GM23338 (cell line): Measurements from ENCODE around the gene IQCC. TPM values are rescaled to one million over a fixed set of nuclear protein-coding genes. Genes with fewer than 3 reads are reported as not detected.

ENCODE experiments used
- ATAC-seq: fragments of 200-7000 bp; cut with Tn5 transposase; 3 replicates; pipeline ENCODE4 v1.9.1; 2020
- DNase-seq: peaks from one replicate; pipeline ENCODE4 v3.0.0-alpha.2; 2015; ENCODE audit warnings: low spot score
- H2AFZ ChIP-seq: fragments of 200-600 bp; sonication (generic); 2 replicates; pipeline ENCODE4 v1.8.0; 2016; ENCODE audit warnings: antibody characterized with exemption, mild to moderate bottlenecking, moderate library complexity
- H3F3A ChIP-seq: fragments of 200-600 bp; sonication (generic); replicated peaks from 2 replicates; pipeline ENCODE4 v1.8.0; 2017; ENCODE audit warnings: antibody characterized with exemption, mixed run types, low read depth
- H3K27ac ChIP-seq: fragments of 200-600 bp; sonication (generic); 2 replicates; pipeline ENCODE4 v1.6.1; 2016; ENCODE audit warnings: low read depth
- H3K27me3 ChIP-seq: fragments of 200-600 bp; sonication (generic); 2 replicates; pipeline ENCODE4 v1.8.0; 2016; ENCODE audit warnings: mild to moderate bottlenecking, mixed run types, moderate library complexity; ENCODE audit not compliant: insufficient read depth
- H3K36me3 ChIP-seq: fragments of 200-600 bp; sonication (generic); 2 replicates; pipeline ENCODE4 v1.8.0; 2016; ENCODE audit warnings: mild to moderate bottlenecking; ENCODE audit not compliant: insufficient read depth
- H3K4me1 ChIP-seq: fragments of 200-600 bp; sonication (generic); 2 replicates; pipeline ENCODE4 v1.8.0; 2016; ENCODE audit warnings: mild to moderate bottlenecking, moderate library complexity; ENCODE audit not compliant: insufficient read depth
- H3K4me2 ChIP-seq: fragments of 200-600 bp; sonication (generic); 2 replicates; pipeline ENCODE4 v1.7.1; 2017; ENCODE audit warnings: mixed run types
- H3K4me3 ChIP-seq: fragments of 200-600 bp; sonication (generic); 2 replicates; pipeline ENCODE4 v1.6.1; 2016; ENCODE audit warnings: mixed run types
- H3K79me2 ChIP-seq: fragments of 200-600 bp; sonication (generic); replicated peaks from 2 replicates; pipeline ENCODE4 v1.8.0; 2017; ENCODE audit warnings: mild to moderate bottlenecking; ENCODE audit not compliant: insufficient read depth
- H3K9me2 ChIP-seq: fragments of 200-600 bp; sonication (generic); 2 replicates; pipeline ENCODE4 v1.8.0; 2017; ENCODE audit not compliant: insufficient read depth
- H4K20me1 ChIP-seq: fragments of 200-600 bp; sonication (generic); replicated peaks from 2 replicates; pipeline ENCODE4 v1.8.0; 2017; ENCODE audit warnings: mild to moderate bottlenecking; ENCODE audit not compliant: insufficient read depth
- H3K27ac Mint-ChIP-seq: 2 replicates; pipeline ENCODE4 v1.8.0; 2020; ENCODE audit warnings: inconsistent platforms, mild to moderate bottlenecking, moderate library complexity, mixed read lengths
- H3K27me3 Mint-ChIP-seq: 3 replicates; pipeline ENCODE4 v1.8.0; 2022; ENCODE audit warnings: low read depth, mild to moderate bottlenecking, moderate library complexity, mixed read lengths, inconsistent platforms; ENCODE audit not compliant: insufficient read depth, poor library complexity
- H3K36me3 Mint-ChIP-seq: 3 replicates; pipeline ENCODE4 v1.8.0; 2021; ENCODE audit warnings: low read depth, mild to moderate bottlenecking, inconsistent platforms, moderate library complexity, mixed read lengths
- H3K4me1 Mint-ChIP-seq: 3 replicates; pipeline ENCODE4 v1.8.0; 2020; ENCODE audit warnings: mild to moderate bottlenecking, inconsistent platforms, mixed read lengths
- H3K4me3 Mint-ChIP-seq: 3 replicates; pipeline ENCODE4 v1.8.0; 2021; ENCODE audit warnings: moderate library complexity, mild to moderate bottlenecking, inconsistent platforms, mixed read lengths
- H3K9me3 Mint-ChIP-seq: 3 replicates; pipeline ENCODE4 v1.8.0; 2020; ENCODE audit warnings: moderate library complexity, mild to moderate bottlenecking, inconsistent platforms, mixed read lengths
- EZH2 ChIP-seq: fragments of 200-600 bp; sonication (generic); IDR thresholded peaks from one replicate; pipeline ENCODE4 v1.8.0; 2017; ENCODE audit warnings: antibody characterized with exemption, mild to moderate bottlenecking, low read depth; ENCODE audit not compliant: unreplicated experiment
- REST ChIP-seq: IDR thresholded peaks from one replicate; pipeline ENCODE4 v1.6.1; 2018; ENCODE audit warnings: antibody characterized with exemption; ENCODE audit not compliant: unreplicated experiment
- ZNF462 ChIP-seq: fragments of 250-450 bp; sonication (Bioruptor Pico); IDR thresholded peaks from 2 replicates; pipeline ENCODE4 v1.5.0; 2020; ENCODE audit warnings: mild to moderate bottlenecking, moderate library complexity
- polyA plus RNA-seq: library from polyadenylated mRNA; unstranded; fragments of >200 nt; fragmentation: Nextera tagmentation; extraction: Ambion mirVana; gene quantifications from 2 replicates; pipeline ENCODE4 v1.2.1, GENCODE V29; 2016
- total RNA-seq: library from RNA; depleted of rRNA; stranded (reverse); fragments of >200 nt; shearing (Covaris generic); gene quantifications from 2 replicates; pipeline ENCODE4 v1.2.3, GENCODE V29; 2014

IQCC gene
- total and polyA plus RNA-seq, 2 experiments from 2014 or later, result 1.7 to 3.5 TPM

- peak; percentile 62; the same call in 1 of the 2 replicates for TF ChIP-seq ZNF462 (CRISPR knock-in tag)
Observed at GRCh38 chr1:32247983-32248889, 42.8 kb downstream of the IQCC start (continued).

GRCh38 chr1:32249831-32250525 lies 44.5 kb downstream of the IQCC start:
- Mint-ChIP-seq H3K4me1 (peaks cover 31% of the 10 kb centered on the region), H3K27me3 (peaks cover 17% of the 10 kb centered on the region), H3K9me3 (no peaks in the 10 kb centered on the region), H3K36me3 (no peaks in the 10 kb centered on the region), H3K27ac (peak overlapping the region; percentile 42; the same call in 1 of the 2 replicates), H3K4me3 (peak overlapping the region; percentile 10; the same call in 1 of the 3 replicates)
- Histone ChIP-seq H3K36me3 (no peaks in the 10 kb centered on the region), H2AFZ (peak overlapping the region; percentile 87; the same call in 1 of the 2 replicates), H3K4me3 (no peak overlapping the region), H3F3A (peaks cover 26% of the 10 kb centered on the region), H3K9me2 (no peaks in the 10 kb centered on the region), H4K20me1 (no peaks in the 10 kb centered on the region), H3K79me2 (no peaks in the 10 kb centered on the region), H3K27ac (no peak overlapping the region; the same call in 1 of the 2 replicates), H3K27me3 (no peaks in the 10 kb centered on the region), H3K4me1 (peaks cover 31% of the 10 kb centered on the region), H3K4me2 (peak overlapping the region; percentile 84)
- ATAC-seq, result no peak
- TF ChIP-seq EZH2 (no peak), REST (no peak)
- no peak for DNase-seq
